Sigmoid colon (tissue), 7 donors: Measurements from ENCODE around the gene FNIP1. TPM values are rescaled to one million over a fixed set of nuclear protein-coding genes. Genes with fewer than 3 reads are reported as not detected.

Source experiments
- DNase-seq: peaks from one replicate; pipeline ENCODE4 v3.0.0-alpha.2; 2019
- H3K27ac ChIP-seq, 4 donors: fragments of 200-600 bp; sonication (generic); one replicate each; pipeline ENCODE4 v1.5.1; 2016 to 2019; ENCODE audit warnings: mild to moderate bottlenecking in 1 of 4
- H3K27me3 ChIP-seq, 3 donors: fragments of 200-600 bp; sonication (generic); one replicate each; pipeline ENCODE4 v1.5.1; 2019; ENCODE audit warnings: mild to moderate bottlenecking in 1 of 3
- H3K36me3 ChIP-seq, 4 donors: fragments of 200-600 bp; sonication (generic); one replicate each; pipeline ENCODE4 v1.5.1; 2016 to 2019
- H3K4me1 ChIP-seq, 4 donors: fragments of 200-600 bp; sonication (generic); one replicate each; pipeline ENCODE4 v1.5.1; 2017 to 2019
- H3K4me3 ChIP-seq, 4 donors: fragments of 200-600 bp; sonication (generic); one replicate each; pipeline ENCODE4 v1.5.1; 2017 to 2019; ENCODE audit warnings: mild to moderate bottlenecking in 2 of 4, moderate library complexity in 1 of 4
- H3K9me3 ChIP-seq, 4 donors: fragments of 200-600 bp in 3 of 4; sonication (generic) in 3 of 4; one replicate each; pipeline versions ENCODE4 v1.5.1 to v1.6.1; 2013 to 2019
- EP300 ChIP-seq, 4 donors: sonication (generic); formaldehyde crosslinking; IDR thresholded peaks; one replicate each; pipeline ENCODE4 v1.6.1; 2017; ENCODE audit warnings: antibody characterized with exemption in 4 of 4
- POLR2A ChIP-seq, 2 donors: fragments of 450-650 bp; IDR thresholded peaks; one replicate each; pipeline ENCODE4 v1.6.1; 2016; ENCODE audit warnings: antibody characterized with exemption in 2 of 2, mild to moderate bottlenecking in 2 of 2, moderate library complexity in 2 of 2
- POLR2AphosphoS5 ChIP-seq, 4 donors: sonication (generic); formaldehyde crosslinking; IDR thresholded peaks; one replicate each; pipeline ENCODE4 v1.6.1; 2017; ENCODE audit warnings: antibody characterized with exemption in 4 of 4
- WGBS, 2 donors: extraction: QIAGEN DNeasy Blood & Tissue Kit; methylation state at CpG; one replicate each; pipeline ENCODE4 v1.1.7; 2013; 5-methylcytosine and 5-hydroxymethylcytosine counted together
- intact Hi-C: fragments of 100-400 bp; cut with DNase I; formaldehyde crosslinking; loops from one replicate; pipeline ENCODE4 v1.15.1; 2023
- polyA plus RNA-seq, 3 donors: library from polyadenylated mRNA; stranded (reverse); fragments of 200-250 nt; gene quantifications; one replicate each; pipeline ENCODE4 v1.2.3, GENCODE V29; 2013
- total RNA-seq, 4 donors: library from RNA; depleted of rRNA; stranded (reverse); fragments of >200 nt; gene quantifications; one replicate each; pipeline ENCODE4 v1.1.0, GENCODE V29; 2016
- TF ChIP-seq, protein P1 (sequence below), 4 experiments: fragments of 450-650 bp in 3 of 4; fragments of 200-600 bp in 1 of 4; IDR thresholded peaks; one replicate each; pipeline ENCODE4 v1.5.1; 2016 to 2019; ENCODE audit warnings: antibody characterized with exemption in 4 of 4, mild to moderate bottlenecking in 3 of 4, moderate library complexity in 2 of 4
- donor health status: healthy with polysubstance abuse.
- donor health status: Bipolar disorder and iron deficiency.
- donor health status: healthy.

Gene FNIP1
- total and polyA plus RNA-seq, 7 donors: 3.6 to 74.4 (median 46.4) TPM

DNA sequence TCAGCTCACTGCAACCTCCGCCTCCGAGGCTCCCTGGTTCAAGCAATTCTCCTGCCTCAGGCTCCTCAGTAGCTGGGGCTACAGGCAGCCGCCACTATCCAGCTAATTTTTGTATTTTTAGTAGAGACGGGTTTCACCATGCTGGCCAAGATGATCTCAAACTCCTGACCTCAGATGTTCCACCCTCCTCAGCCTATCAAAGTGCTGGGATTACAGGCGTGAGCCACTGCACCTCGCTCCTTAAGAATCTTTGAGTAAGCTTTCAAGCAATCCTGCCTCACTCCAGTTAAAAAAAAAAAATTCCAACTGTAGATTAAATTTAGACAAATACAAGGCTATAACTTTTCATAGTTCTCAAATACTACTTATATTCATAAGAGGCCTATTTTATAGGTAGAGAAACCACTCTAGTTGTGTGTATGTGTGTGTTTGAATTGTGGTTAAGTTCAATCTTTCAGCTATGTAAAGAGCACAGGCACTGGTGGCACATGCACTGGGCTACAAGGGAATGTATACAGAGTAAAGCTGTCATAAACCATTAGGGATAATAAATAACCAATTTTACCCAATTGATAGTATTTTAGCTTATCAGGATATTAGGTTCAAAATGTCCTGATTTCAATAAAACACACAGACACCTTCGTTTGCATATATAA lies 111.2 kb downstream of the FNIP1 start:
- Histone ChIP-seq H3K27ac (no peak overlapping the region), H3K36me3 (peaks cover 0 to 28% (median 0%) of the 10 kb centered on the region in 4 donors), H3K4me1 (peaks cover 0 to 13% (median 2%) of the 10 kb centered on the region in 4 donors), H3K4me3 (no peak overlapping the region), H3K9me3 (no peaks in the 10 kb centered on the region), H3K27me3 (no peaks in the 10 kb centered on the region)
- WGBS, 2 donors: 96 to 97% methylated on average over 7 of the region's 7 CpGs
- no peak for DNase-seq
- TF ChIP-seq, protein P1, sequence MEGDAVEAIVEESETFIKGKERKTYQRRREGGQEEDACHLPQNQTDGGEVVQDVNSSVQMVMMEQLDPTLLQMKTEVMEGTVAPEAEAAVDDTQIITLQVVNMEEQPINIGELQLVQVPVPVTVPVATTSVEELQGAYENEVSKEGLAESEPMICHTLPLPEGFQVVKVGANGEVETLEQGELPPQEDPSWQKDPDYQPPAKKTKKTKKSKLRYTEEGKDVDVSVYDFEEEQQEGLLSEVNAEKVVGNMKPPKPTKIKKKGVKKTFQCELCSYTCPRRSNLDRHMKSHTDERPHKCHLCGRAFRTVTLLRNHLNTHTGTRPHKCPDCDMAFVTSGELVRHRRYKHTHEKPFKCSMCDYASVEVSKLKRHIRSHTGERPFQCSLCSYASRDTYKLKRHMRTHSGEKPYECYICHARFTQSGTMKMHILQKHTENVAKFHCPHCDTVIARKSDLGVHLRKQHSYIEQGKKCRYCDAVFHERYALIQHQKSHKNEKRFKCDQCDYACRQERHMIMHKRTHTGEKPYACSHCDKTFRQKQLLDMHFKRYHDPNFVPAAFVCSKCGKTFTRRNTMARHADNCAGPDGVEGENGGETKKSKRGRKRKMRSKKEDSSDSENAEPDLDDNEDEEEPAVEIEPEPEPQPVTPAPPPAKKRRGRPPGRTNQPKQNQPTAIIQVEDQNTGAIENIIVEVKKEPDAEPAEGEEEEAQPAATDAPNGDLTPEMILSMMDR (IDR thresholded peaks at IDR 0.05): no peak
- no peak for TF ChIP-seq POLR2AphosphoS5 (IDR thresholded peaks at IDR 0.05)
- no peak for TF ChIP-seq POLR2A (IDR thresholded peaks at IDR 0.05)
- no peak for TF ChIP-seq EP300 (IDR thresholded peaks at IDR 0.05)
- intact Hi-C loops: no loop called here

DNA sequence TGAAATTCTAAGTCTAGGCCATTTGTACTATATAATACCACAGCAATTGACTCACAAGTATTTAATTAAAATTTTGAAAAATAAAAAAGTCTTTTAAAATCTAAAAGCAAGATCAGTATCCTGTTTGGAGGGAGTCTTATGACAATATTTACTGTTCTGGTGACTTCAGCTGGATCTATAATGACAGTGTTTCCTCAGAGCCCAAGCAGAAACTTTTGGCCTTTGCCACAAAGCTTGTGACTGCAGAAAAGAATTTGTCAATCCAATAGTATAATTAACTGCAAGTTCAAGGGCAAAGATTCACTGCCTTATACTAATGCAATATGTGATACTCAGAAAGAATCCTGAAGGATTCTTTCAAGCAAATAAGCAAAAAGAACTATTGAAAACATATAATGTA lies 112.2 kb downstream of the FNIP1 start:
- Histone ChIP-seq H3K36me3 (peaks cover 0 to 18% (median 0%) of the 10 kb centered on the region in 4 donors), H3K27me3 (no peaks in the 10 kb centered on the region), H3K4me1 (peaks cover 0 to 13% (median 2%) of the 10 kb centered on the region in 4 donors), H3K9me3 (no peaks in the 10 kb centered on the region), H3K4me3 (no peak overlapping the region), H3K27ac (no peak overlapping the region)
- no peak for DNase-seq
- intact Hi-C loops: no loop called here
- TF ChIP-seq POLR2A (IDR thresholded peaks at IDR 0.05): no peak
- TF ChIP-seq, protein P1 (IDR thresholded peaks at IDR 0.05): no peak
- TF ChIP-seq POLR2AphosphoS5 (IDR thresholded peaks at IDR 0.05): no peak
- TF ChIP-seq EP300 (IDR thresholded peaks at IDR 0.05): no peak

DNA sequence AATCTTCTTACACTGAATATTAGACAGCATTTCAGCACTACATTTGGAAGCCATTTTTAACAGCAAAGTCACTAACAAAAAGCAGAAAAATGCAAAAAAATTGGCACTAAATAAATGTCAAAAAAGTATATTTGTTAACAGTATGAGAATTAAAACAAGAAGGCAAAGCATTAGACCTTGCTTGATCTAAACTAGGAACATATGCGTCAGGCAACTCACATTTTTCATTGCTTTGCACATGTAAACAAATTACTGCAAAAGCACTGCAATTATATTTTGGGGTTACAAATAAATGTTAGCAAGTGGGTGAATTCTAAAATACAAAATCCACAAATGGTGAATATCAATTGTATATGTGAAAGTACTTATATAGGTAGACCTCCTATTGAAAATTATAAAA lies 112.8 kb downstream of the FNIP1 start:
- no peak for DNase-seq
- Histone ChIP-seq H3K4me1 (peaks cover 0 to 13% (median 2%) of the 10 kb centered on the region in 4 donors), H3K9me3 (no peaks in the 10 kb centered on the region), H3K27me3 (no peaks in the 10 kb centered on the region), H3K36me3 (peaks cover 0 to 17% (median 0%) of the 10 kb centered on the region in 4 donors), H3K4me3 (no peak overlapping the region), H3K27ac (no peak overlapping the region)
- TF ChIP-seq EP300 (IDR thresholded peaks at IDR 0.05) (no peak), POLR2A (IDR thresholded peaks at IDR 0.05) (no peak), POLR2AphosphoS5 (IDR thresholded peaks at IDR 0.05) (no peak)
- TF ChIP-seq, protein P1 (IDR thresholded peaks at IDR 0.05): no peak
- intact Hi-C loops: no loop called here
- WGBS, 2 donors: 89 to 91% methylated on average over 1 of the region's 1 CpG

DNA sequence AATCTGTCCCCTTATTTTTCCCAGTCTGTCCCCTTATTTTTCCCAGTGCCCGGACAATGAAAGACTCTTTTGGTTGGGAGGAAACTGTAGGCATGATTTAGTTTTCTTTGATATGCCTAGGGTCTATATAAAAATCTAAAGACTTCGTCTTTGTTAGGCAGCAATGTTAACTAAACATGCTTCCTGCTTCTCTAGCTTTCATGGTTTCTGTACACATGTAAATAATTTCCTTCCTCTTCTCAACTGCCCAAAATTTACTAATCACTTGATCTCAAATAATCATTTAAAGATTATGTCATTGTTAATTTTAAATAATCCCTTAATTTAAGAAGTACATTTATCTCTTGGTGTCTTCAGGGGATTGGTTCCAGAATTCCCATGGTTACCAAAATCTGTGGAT lies 114.0 kb downstream of the FNIP1 start:
- Histone ChIP-seq H3K36me3 (peaks cover 0 to 26% (median 0%) of the 10 kb centered on the region in 4 donors), H3K27ac (no peak overlapping the region), H3K9me3 (no peaks in the 10 kb centered on the region), H3K4me3 (no peak overlapping the region), H3K27me3 (no peaks in the 10 kb centered on the region), H3K4me1 (peaks cover 0 to 13% (median 3%) of the 10 kb centered on the region in 4 donors)
- intact Hi-C loops: no loop called here
- TF ChIP-seq POLR2AphosphoS5 (IDR thresholded peaks at IDR 0.05) (no peak), POLR2A (IDR thresholded peaks at IDR 0.05) (no peak), EP300 (IDR thresholded peaks at IDR 0.05) (no peak)
- TF ChIP-seq, protein P1 (IDR thresholded peaks at IDR 0.05): no peak
- no peak for DNase-seq
- 67 to 93% methylated on average over 2 of the region's 2 CpGs for WGBS, 2 donors

DNA sequence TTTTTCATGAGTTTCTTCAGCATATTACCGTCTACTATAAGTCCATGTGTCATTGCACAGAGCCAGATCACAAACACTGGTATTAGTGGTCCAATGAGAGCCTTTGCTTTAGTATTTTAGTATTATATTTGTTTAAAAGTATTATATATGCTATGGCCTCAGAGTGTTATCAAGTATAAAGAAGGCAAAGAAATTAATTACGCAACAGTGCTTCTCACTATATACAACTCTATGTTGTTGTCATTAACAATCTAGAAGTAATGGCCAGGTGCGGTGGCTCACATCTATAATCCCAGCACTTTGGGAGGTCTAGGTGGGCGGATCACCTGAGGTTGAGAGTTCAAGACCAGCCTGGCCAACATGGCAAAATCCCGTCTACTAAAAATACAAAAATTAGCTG lies 114.6 kb downstream of the FNIP1 start:
- intact Hi-C loops: no loop called here
- TF ChIP-seq POLR2A (IDR thresholded peaks at IDR 0.05): no peak
- no peak for TF ChIP-seq POLR2AphosphoS5 (IDR thresholded peaks at IDR 0.05)
- no peak overlapping the region for H3K4me3 ChIP-seq

More for the DNA sequence above, 114.6 kb downstream of the FNIP1 start:
- Histone ChIP-seq H3K36me3 (peaks cover 0 to 31% (median 0%) of the 10 kb centered on the region in 4 donors), H3K9me3 (no peaks in the 10 kb centered on the region), H3K27me3 (no peaks in the 10 kb centered on the region), H3K27ac (no peak overlapping the region), H3K4me1 (peaks cover 0 to 19% (median 9%) of the 10 kb centered on the region in 4 donors)
- 97% methylated on average over 5 of the region's 5 CpGs for WGBS, 2 donors
- no peak for DNase-seq
